Nephron (organoid): ENCODE data around the gene RAB37.

ENCODE experiments used
- H3K27ac Mint-ChIP-seq, 3 experiments: 2 replicates each; pipeline ENCODE4 v1.8.0; 2020; ENCODE audit warnings: mixed read lengths in 3 of 3, mild to moderate bottlenecking in 2 of 3, moderate library complexity in 1 of 3
- H3K27me3 Mint-ChIP-seq: 2 replicates; pipeline ENCODE4 v1.8.0; 2021; ENCODE audit warnings: low read depth, mild to moderate bottlenecking, moderate library complexity, mixed read lengths
- H3K36me3 Mint-ChIP-seq: 2 replicates; pipeline ENCODE4 v1.8.0; 2020; ENCODE audit warnings: low read depth, mixed read lengths
- H3K4me1 Mint-ChIP-seq: 2 replicates; pipeline ENCODE4 v1.8.0; 2020; ENCODE audit warnings: mixed read lengths
- H3K4me3 Mint-ChIP-seq, 3 experiments: 2 replicates each; pipeline ENCODE4 v1.8.0; 2020; ENCODE audit warnings: mild to moderate bottlenecking in 3 of 3, mixed read lengths in 3 of 3, moderate library complexity in 2 of 3
- H3K9me3 Mint-ChIP-seq: 2 replicates; pipeline ENCODE4 v1.8.0; 2020; ENCODE audit warnings: mixed read lengths
- CTCF ChIP-seq, 3 experiments: fragments of 200-600 bp; sonication (generic); IDR thresholded peaks; one replicate each; pipeline ENCODE4 v1.5.0; 2021; ENCODE audit warnings: antibody characterized with exemption in 3 of 3; ENCODE audit not compliant: unreplicated experiment in 3 of 3

RAB37 gene

GRCh38 chr17:74704544-74704943 lies 32.5 kb upstream of the RAB37 start:
- Mint-ChIP-seq H3K4me1 (no peaks in the 10 kb centered on the region), H3K36me3 (no peaks in the 10 kb centered on the region), H3K9me3 (no peaks in the 10 kb centered on the region), H3K4me3 (no peak overlapping the region), H3K27me3 (peaks cover 48% of the 10 kb centered on the region), H3K27ac (no peak overlapping the region)
- no peak for TF ChIP-seq CTCF (IDR thresholded peaks at IDR 0.05; ENCODE audit: unreplicated experiment in 3 of 3)

GRCh38 chr17:74711058-74711824 lies 25.8 kb upstream of the RAB37 start:
- H3K27me3 Mint-ChIP-seq, result peaks cover 50% of the 10 kb centered on the region
- H3K27ac Mint-ChIP-seq, result no peak overlapping the region
- no peaks in the 10 kb centered on the region for H3K4me1 Mint-ChIP-seq
- no peaks in the 10 kb centered on the region for H3K9me3 Mint-ChIP-seq
- H3K36me3 Mint-ChIP-seq, result no peaks in the 10 kb centered on the region
- TF ChIP-seq CTCF (IDR thresholded peaks at IDR 0.05; ENCODE audit: unreplicated experiment in 3 of 3), result no peak
- H3K4me3 Mint-ChIP-seq, result no peak overlapping the region

GRCh38 chr17:74712301-74712700 lies 24.8 kb upstream of the RAB37 start:
- no peak overlapping the region for H3K27ac Mint-ChIP-seq
- TF ChIP-seq CTCF (IDR thresholded peaks at IDR 0.05; ENCODE audit: unreplicated experiment in 3 of 3), result no peak
- H3K27me3 Mint-ChIP-seq, result peaks cover 49% of the 10 kb centered on the region
- H3K9me3 Mint-ChIP-seq, result no peaks in the 10 kb centered on the region
- H3K36me3 Mint-ChIP-seq, result no peaks in the 10 kb centered on the region
- H3K4me3 Mint-ChIP-seq, result no peak overlapping the region
- H3K4me1 Mint-ChIP-seq, result no peaks in the 10 kb centered on the region

GRCh38 chr17:74712756-74713155 lies 24.3 kb upstream of the RAB37 start, which contains the start of gene CD300LF:
CD300LF (minus strand) TSS chr17:74712923; CDS start chr17:74712866, 57 bp downstream.
- H3K4me1 Mint-ChIP-seq, result no peaks in the 10 kb centered on the region
- H3K27me3 Mint-ChIP-seq, result peaks cover 53% of the 10 kb centered on the region
- no peak within 1 kb of the TSS for H3K4me3 Mint-ChIP-seq
- H3K36me3 Mint-ChIP-seq, result no peaks in the 10 kb centered on the region
- no peak for TF ChIP-seq CTCF (IDR thresholded peaks at IDR 0.05; ENCODE audit: unreplicated experiment in 3 of 3)
- H3K9me3 Mint-ChIP-seq, result no peaks in the 10 kb centered on the region
- H3K27ac Mint-ChIP-seq, result no peak within 1 kb of the TSS

GRCh38 chr17:74713171-74713755 lies 23.8 kb upstream of the RAB37 start:
- TF ChIP-seq CTCF (IDR thresholded peaks at IDR 0.05; ENCODE audit: unreplicated experiment in 3 of 3), result no peak
- Mint-ChIP-seq H3K4me3 (no peak overlapping the region), H3K36me3 (no peaks in the 10 kb centered on the region), H3K4me1 (no peaks in the 10 kb centered on the region), H3K9me3 (no peaks in the 10 kb centered on the region), H3K27ac (no peak overlapping the region), H3K27me3 (peaks cover 48% of the 10 kb centered on the region)

- no peak for TF ChIP-seq CTCF (IDR thresholded peaks at IDR 0.05; ENCODE audit: unreplicated experiment in 3 of 3)
Measured at GRCh38 chr17:74715144-74715543, 21.9 kb upstream of the RAB37 start.

More at GRCh38 chr17:74715144-74715543, 21.9 kb upstream of the RAB37 start:
- Mint-ChIP-seq H3K4me1 (no peaks in the 10 kb centered on the region), H3K27me3 (peaks cover 44% of the 10 kb centered on the region), H3K4me3 (no peak overlapping the region), H3K9me3 (no peaks in the 10 kb centered on the region), H3K27ac (no peak overlapping the region), H3K36me3 (no peaks in the 10 kb centered on the region)
